ENCODE measurements around the gene ST6GALNAC4. TPM values are rescaled to one million over a fixed set of nuclear protein-coding genes. Genes with fewer than 3 reads are reported as not detected.

Gene ST6GALNAC4
- total RNA-seq, 1 experiment from 2014 or later, result 15.4 TPM

GRCh38 chr9:127884976-127885490 is 31.8 kb downstream of the ST6GALNAC4 start:
- Histone ChIP-seq H4K8ac (replicated peaks; ENCODE audit: insufficient read length, low read depth, low read length) (no peak overlapping the region), H3K18ac (ENCODE audit: insufficient read length, low read depth, low read length) (no peak overlapping the region), H3T11ph (ENCODE audit: low read length) (no peak overlapping the region), H2BK120ac (ENCODE audit: low read depth, low read length, poor library complexity, severe bottlenecking) (no peak overlapping the region), H2BK20ac (ENCODE audit: low read depth, low read length, poor library complexity, severe bottlenecking) (no peak overlapping the region), H2BK5ac (ENCODE audit: insufficient read length, low read length) (no peak overlapping the region), H3K9ac (ENCODE audit: extremely low read depth, insufficient read length, low read length) (no peak overlapping the region), H3K79me2 (ENCODE audit: insufficient read depth, low read length) (no peaks in the 10 kb centered on the region), H4K91ac (ENCODE audit: insufficient read length, low read depth, low read length) (no peak overlapping the region), H3K23ac (ENCODE audit: insufficient read length, low read depth, low read length) (no peak overlapping the region), H3K79me1 (ENCODE audit: insufficient read depth, low read depth, low read length, poor library complexity, severe bottlenecking) (no peaks in the 10 kb centered on the region), H2AK5ac (ENCODE audit: insufficient read length, low read length) (no peak overlapping the region), H2BK12ac (ENCODE audit: insufficient read length, low read depth, low read length) (no peak overlapping the region), H3K23me2 (ENCODE audit: insufficient read length, low read depth, low read length, poor library complexity, severe bottlenecking) (no peaks in the 10 kb centered on the region), H3K9me3 (ENCODE audit: control insufficient read depth, low read depth, low read length) (no peaks in the 10 kb centered on the region), H2BK15ac (ENCODE audit: low read depth, low read length) (no peak overlapping the region), H3K56ac (ENCODE audit: insufficient read length, low read depth, low read length) (no peak overlapping the region), H4K20me1 (ENCODE audit: control insufficient read depth, insufficient read depth, insufficient read length) (no peaks in the 10 kb centered on the region), H2AFZ (ENCODE audit: low read length) (no peak overlapping the region), H4K5ac (ENCODE audit: insufficient read length, low read depth, low read length) (no peak overlapping the region), H3K4ac (ENCODE audit: low read depth, low read length) (no peak overlapping the region), H3K14ac (ENCODE audit: insufficient read depth, low read length) (no peak overlapping the region), H3K4me2 (ENCODE audit: insufficient read depth, insufficient read length, low read length) (no peak overlapping the region), H3K27ac (ENCODE audit: insufficient read length, low read depth, low read length) (no peak overlapping the region), H3K27me3 (ENCODE audit: insufficient read depth, low read length) (no peaks in the 10 kb centered on the region), H3K4me1 (ENCODE audit: insufficient read depth, low read length) (no peaks in the 10 kb centered on the region)
- Mint-ChIP-seq H3K27ac (peak overlapping the region in 1 of 3 experiments; percentile 76; a peak in 1 of 7 replicates), H3K4me1 (peaks cover 6 to 20% of the 10 kb centered on the region in 2 experiments; a peak in 3 of 4 replicates), H3K9me3 (no peaks in the 10 kb centered on the region), H3K27me3 (ENCODE audit: low read depth) (no peaks in the 10 kb centered on the region; the same call in none of the 2 replicates), H3K4me3 (no peak overlapping the region), H3K36me3 (ENCODE audit: insufficient read depth in 1 of 3, low read depth in 3 of 3) (peaks cover 4 to 28% (median 28%) of the 10 kb centered on the region in 3 experiments; a peak in 5 of 7 replicates)
- no peak for TF ChIP-seq CTCF (conservative IDR thresholded peaks at IDR 0.05)
- no CpG with 5 or more reads among the region's 15 CpGs for WGBS (ENCODE audit: extremely low coverage, insufficient read length, low lambda C conversion rate)
- DNase-seq, result no peak

All from H9 (cell line).